Calu3 (cell line): ENCODE data around the gene LRMDA. TPM values are rescaled to one million over a fixed set of nuclear protein-coding genes. Genes with fewer than 3 reads are reported as not detected.

Experiments used
- BruUV-seq: library from RNA; stranded (reverse); fragments of 400-500 nt; replicated peaks from 2 replicates; lab custom pipeline; 2021; lab: Mats Ljungman, UMichigan
- CTCF ChIA-PET: fragments of 300-600 bp; sonication (Branson Sonifier 250); formaldehyde crosslinking; loops from one replicate; lab custom pipeline; 2022; ENCODE audit warnings: antibody characterized with exemption; lab: Charles Lee
- DNase-seq: peaks from one replicate; pipeline ENCODE4 v3.0.0; 2022
- H3K27ac Mint-ChIP-seq: one replicate; pipeline ENCODE4 v1.8.0; 2022; ENCODE audit warnings: mixed read lengths; ENCODE audit not compliant: unreplicated experiment
- H3K27me3 Mint-ChIP-seq: one replicate; pipeline ENCODE4 v1.8.0; 2022; ENCODE audit warnings: mixed read lengths; ENCODE audit not compliant: unreplicated experiment
- H3K36me3 Mint-ChIP-seq: one replicate; pipeline ENCODE4 v1.8.0; 2022; ENCODE audit warnings: mild to moderate bottlenecking, moderate library complexity, mixed read lengths; ENCODE audit not compliant: insufficient read depth, unreplicated experiment
- H3K4me1 Mint-ChIP-seq: one replicate; pipeline ENCODE4 v1.8.0; 2022; ENCODE audit warnings: mild to moderate bottlenecking, low read depth, mixed read lengths; ENCODE audit not compliant: unreplicated experiment
- H3K4me3 Mint-ChIP-seq: one replicate; pipeline ENCODE4 v1.8.0; 2022; ENCODE audit warnings: mild to moderate bottlenecking, low read depth, moderate library complexity, mixed read lengths; ENCODE audit not compliant: unreplicated experiment
- H3K9me3 Mint-ChIP-seq: one replicate; pipeline ENCODE4 v1.8.0; 2022; ENCODE audit warnings: low read depth, mixed read lengths; ENCODE audit not compliant: unreplicated experiment
- CTCF ChIP-seq: fragments of 200-600 bp; IDR thresholded peaks from one replicate; pipeline ENCODE4 v1.8.0; 2022; ENCODE audit warnings: antibody characterized with exemption; ENCODE audit not compliant: unreplicated experiment
- intact Hi-C: fragments of 100-400 bp; cut with micrococcal nuclease; formaldehyde crosslinking; loops from one replicate; pipeline ENCODE4 v1.10.0; 2022; ENCODE audit not compliant: unreplicated experiment
- total RNA-seq: library from RNA; stranded (reverse); gene quantifications from 2 replicates; pipeline ENCODE4 v1.2.3, GENCODE V29; 2022

The LRMDA gene
- total RNA-seq, 1 experiment from 2014 or later: 7.6 TPM

DNA sequence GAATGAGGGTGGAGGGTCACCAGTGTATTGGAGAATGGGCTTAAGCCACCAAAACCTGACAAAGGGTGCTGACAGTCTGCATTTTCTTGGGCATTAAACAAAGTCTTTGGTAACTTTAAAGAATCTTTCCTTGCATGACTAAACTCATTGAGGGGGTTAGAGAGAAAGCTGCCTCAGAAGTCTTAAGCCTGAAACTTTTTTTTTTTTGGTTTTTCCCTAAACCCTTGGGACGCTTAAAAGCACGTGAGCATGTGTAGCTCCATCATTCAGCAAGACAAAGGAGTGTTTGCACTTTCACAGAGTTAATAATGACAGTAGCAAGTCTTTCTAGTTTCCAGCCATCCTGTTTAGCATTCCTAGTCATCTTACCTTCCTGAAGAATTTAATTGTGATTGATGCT lies 110.7 kb downstream of the LRMDA start:
- H3K36me3 Mint-ChIP-seq: no peaks in the 10 kb centered on the region
- H3K4me1 Mint-ChIP-seq: no peaks in the 10 kb centered on the region
- CTCF ChIA-PET: no interaction called here
- BruUV-seq: no TSS peak
- no peak for TF ChIP-seq CTCF
- intact Hi-C loops: no loop called here
- H3K9me3 Mint-ChIP-seq: no peaks in the 10 kb centered on the region
- peaks cover 27% of the 10 kb centered on the region for H3K27me3 Mint-ChIP-seq
- H3K4me3 Mint-ChIP-seq: no peak overlapping the region
- H3K27ac Mint-ChIP-seq: no peak overlapping the region
- no peak for DNase-seq

DNA sequence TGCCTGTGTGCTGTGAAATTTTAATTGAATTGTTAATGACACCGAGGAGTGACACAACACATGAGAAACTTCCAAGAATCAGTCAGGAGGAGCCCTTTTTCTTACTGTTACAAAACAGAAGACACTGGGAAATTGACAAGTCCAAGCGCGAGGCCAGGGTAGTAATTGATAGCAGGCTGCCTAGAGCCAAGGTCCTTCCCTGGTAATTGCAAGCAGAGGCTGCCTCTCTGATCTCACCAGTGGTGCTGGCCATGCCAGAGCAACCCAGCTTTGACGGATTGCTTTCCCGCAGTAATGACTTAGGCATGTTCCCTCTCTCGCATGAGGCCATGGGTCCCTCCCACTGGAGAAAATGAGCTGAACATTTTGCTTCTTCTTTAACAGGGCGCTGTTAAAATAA lies 111.5 kb downstream of the LRMDA start:
- no peak for TF ChIP-seq CTCF
- CTCF ChIA-PET: no interaction called here
- Mint-ChIP-seq H3K27ac (no peak overlapping the region), H3K4me1 (no peaks in the 10 kb centered on the region), H3K4me3 (no peak overlapping the region), H3K9me3 (no peaks in the 10 kb centered on the region), H3K36me3 (no peaks in the 10 kb centered on the region), H3K27me3 (peaks cover 19% of the 10 kb centered on the region)
- intact Hi-C loops: no loop called here
- no peak for DNase-seq
- no TSS peak for BruUV-seq

DNA sequence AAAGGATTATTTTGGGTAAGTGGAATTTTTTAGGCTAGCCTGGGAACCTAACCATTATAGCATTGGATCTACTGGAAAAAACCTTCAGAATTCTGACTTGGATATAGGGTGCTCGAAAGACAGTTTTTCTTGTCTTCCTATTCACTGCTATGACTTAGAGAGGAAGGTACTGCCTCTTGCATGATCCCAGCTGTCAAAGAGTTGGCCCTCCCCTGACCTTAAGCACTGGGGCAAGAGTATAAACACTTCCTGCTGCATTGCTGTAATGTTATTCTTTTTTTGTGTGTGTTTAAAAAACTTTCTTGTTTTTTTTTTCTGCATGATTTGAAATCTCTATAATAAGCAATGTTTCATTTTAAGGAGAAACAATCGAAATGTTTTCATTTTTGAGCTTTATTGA lies 113.0 kb downstream of the LRMDA start:
- Mint-ChIP-seq H3K4me3 (no peak overlapping the region), H3K27ac (no peak overlapping the region), H3K27me3 (peaks cover 7% of the 10 kb centered on the region), H3K36me3 (no peaks in the 10 kb centered on the region), H3K9me3 (no peaks in the 10 kb centered on the region), H3K4me1 (no peaks in the 10 kb centered on the region)
- intact Hi-C loops: no loop called here
- no peak for DNase-seq
- CTCF ChIA-PET: interaction anchor here (0.7 kb wide), 1 partner anchor 188 kb away, joined by 4 read pairs; no protein-coding TSS in a partner anchor
- TF ChIP-seq CTCF: no peak
- BruUV-seq: no TSS peak

DNA sequence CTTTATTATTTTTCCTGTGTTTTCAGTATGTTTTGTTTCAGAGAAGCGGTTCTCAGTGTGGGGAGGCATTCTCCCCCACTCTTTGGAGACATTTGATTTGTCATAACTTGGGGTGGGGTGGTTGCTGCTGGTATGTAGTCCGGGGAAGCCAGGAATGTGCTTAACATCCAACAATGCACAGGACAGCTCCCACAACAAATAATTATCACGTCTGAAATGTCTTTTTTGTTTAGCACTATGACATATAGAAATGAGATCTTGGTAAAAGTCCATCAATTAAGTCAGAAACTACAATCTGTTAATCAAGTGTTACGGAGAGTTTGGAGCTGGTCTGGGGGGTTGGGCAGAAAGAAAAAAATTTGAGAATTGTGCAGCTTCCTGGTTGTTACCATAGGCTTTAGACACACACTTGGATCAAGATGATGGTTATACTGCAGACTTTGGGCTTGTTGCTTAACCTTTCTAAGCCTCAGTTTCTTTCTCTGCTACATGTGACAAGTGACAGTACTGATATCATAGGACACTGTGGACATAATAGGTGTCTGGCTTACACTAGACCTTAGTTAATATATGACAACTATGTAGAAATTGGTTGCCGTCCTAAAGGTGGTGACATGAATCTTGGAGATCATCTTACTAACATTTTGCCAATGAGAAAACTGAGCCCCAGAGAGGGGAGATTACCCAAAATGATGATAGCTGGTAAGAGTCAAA lies 113.7 kb downstream of the LRMDA start:
- H3K4me3 Mint-ChIP-seq: no peak overlapping the region
- no peak for DNase-seq
- CTCF ChIA-PET: interaction anchor here (0.7 kb wide), 1 partner anchor 187 kb away, joined by 4 read pairs; no protein-coding TSS in a partner anchor
- no peak overlapping the region for H3K27ac Mint-ChIP-seq
- no peak for TF ChIP-seq CTCF
- no peaks in the 10 kb centered on the region for H3K4me1 Mint-ChIP-seq
- BruUV-seq: no TSS peak
- H3K27me3 Mint-ChIP-seq: peaks cover 7% of the 10 kb centered on the region
- intact Hi-C loops: no loop called here
- no peaks in the 10 kb centered on the region for H3K36me3 Mint-ChIP-seq
- H3K9me3 Mint-ChIP-seq: no peaks in the 10 kb centered on the region
